K562 (cell line): ENCODE results near the gene HPCA. TPM values are rescaled to one million over a fixed set of nuclear protein-coding genes. Genes with fewer than 3 reads are reported as not detected.

Experiments used
- ATAC-seq: fragments of 200-7000 bp; cut with Tn5 transposase; 3 replicates; pipeline ENCODE4 v1.9.1; 2020; ENCODE audit warnings: moderate library complexity
- BruUV-seq: library from RNA; stranded (reverse); fragments of 400-500 nt; replicated peaks from 2 replicates; lab custom pipeline; 2021; lab: Mats Ljungman, UMichigan
- CTCF ChIA-PET: fragments of 300-600 bp; formaldehyde crosslinking; extraction: SDS; loops from one replicate; lab custom pipeline; 2021; ENCODE audit warnings: low intra/inter-chr PET ratio; lab: Yijun Ruan, JAX
- POLR2A ChIA-PET: fragments of 300-600, 350-650 bp; sonication (Branson Sonifier 250); formaldehyde crosslinking; extraction: SDS; loops from one replicate; lab custom pipeline; 2021; ENCODE audit warnings: antibody characterized with exemption, inconsistent platforms; lab: Yijun Ruan, JAX
- DNase-seq, 4 experiments: peaks; one replicate each; pipeline versions ENCODE4 v3.0.0 to v3.0.0-alpha.2; 2011 to 2018; ENCODE audit warnings: low spot score in 3 of 4, mixed read lengths in 3 of 4; ENCODE audit errors: extremely low read depth in 1 of 4
- FAIRE-seq: peaks from 2 replicates; lab custom pipeline; 2011; peaks lifted over from hg19 to GRCh38; lab: Jason Lieb, UNC
- H2AFZ ChIP-seq: 2 replicates; pipeline ENCODE4 v1.6.0; 2011; ENCODE audit warnings: low read depth, low read length, control low read depth, inconsistent platforms
- H3K27ac ChIP-seq: fragments of 200-600 bp; 3 replicates; pipeline ENCODE4 v1.8.0; 2011; ENCODE audit warnings: low read depth, mild to moderate bottlenecking, control low read depth, inconsistent platforms, low read length, moderate library complexity, mixed read lengths; ENCODE audit errors: extremely low read depth
- H3K27me3 ChIP-seq, 2 experiments: fragments of 300-600 bp in 1 of 2; 2 replicates in 1 of 2; 3 replicates in 1 of 2; pipeline versions ENCODE4 v1.6.0 to v1.8.0; 2011; ENCODE audit warnings: inconsistent platforms in 2 of 2, low read length in 2 of 2, mild to moderate bottlenecking in 1 of 2, mixed read lengths in 1 of 2, moderate library complexity in 1 of 2; ENCODE audit not compliant: control insufficient read depth in 2 of 2, insufficient read depth in 2 of 2
- H3K36me3 ChIP-seq: fragments of 300-600 bp; 3 replicates; pipeline ENCODE4 v1.8.0; 2011; ENCODE audit warnings: mild to moderate bottlenecking, low read length, inconsistent platforms; ENCODE audit not compliant: control insufficient read depth, insufficient read depth
- H3K4me1 ChIP-seq, 2 experiments: fragments of 200-600 bp in 1 of 2; replicated peaks in 1 of 2; 2 replicates in 1 of 2; 3 replicates in 1 of 2; pipeline versions ENCODE4 v1.5.1 to v1.8.0; 2011; ENCODE audit warnings: inconsistent platforms in 2 of 2, low read length in 2 of 2, mild to moderate bottlenecking in 1 of 2, mixed read lengths in 1 of 2, moderate library complexity in 1 of 2; ENCODE audit not compliant: control insufficient read depth in 2 of 2, insufficient read depth in 2 of 2
- H3K4me2 ChIP-seq: 2 replicates; pipeline ENCODE4 v1.6.1; 2011; ENCODE audit warnings: low read length, control low read depth, inconsistent platforms, mixed read lengths; ENCODE audit not compliant: insufficient read depth
- H3K4me3 ChIP-seq: fragments of 200-600 bp; sonication (generic), shearing (Covaris generic); 2 replicates; pipeline ENCODE4 v1.5.1; 2016; ENCODE audit warnings: control low read depth, inconsistent platforms
- H3K79me2 ChIP-seq: fragments of 200-600 bp; 3 replicates; pipeline ENCODE4 v1.8.0; 2011; ENCODE audit warnings: low read length, inconsistent platforms; ENCODE audit not compliant: control insufficient read depth, insufficient read depth
- H3K9ac ChIP-seq, 2 experiments: 2 replicates each; pipeline versions ENCODE4 v1.6.0 to v1.6.1; 2011; ENCODE audit warnings: low read depth in 2 of 2, low read length in 2 of 2, control low read depth in 1 of 2, inconsistent platforms in 1 of 2, mild to moderate bottlenecking in 1 of 2, mixed read lengths in 1 of 2; ENCODE audit not compliant: insufficient read depth in 1 of 2
- H3K9me1 ChIP-seq: one replicate; pipeline ENCODE4 v1.6.0; 2011; ENCODE audit warnings: inconsistent platforms, mild to moderate bottlenecking, low read length, moderate library complexity; ENCODE audit not compliant: control insufficient read depth, insufficient read depth
- H3K9me3 ChIP-seq: replicated peaks from 2 replicates; pipeline ENCODE4 v1.5.1; 2011; ENCODE audit warnings: low read depth, low read length, inconsistent platforms; ENCODE audit not compliant: control insufficient read depth, insufficient read depth
- H4K20me1 ChIP-seq: replicated peaks from 2 replicates; pipeline ENCODE4 v1.6.1; 2011; ENCODE audit warnings: low read length, inconsistent platforms, mixed read lengths; ENCODE audit not compliant: control insufficient read depth, insufficient read depth
- E2F6 ChIP-seq, 2 experiments: IDR thresholded peaks; 2 replicates each; pipeline ENCODE4 v1.6.1; 2011; ENCODE audit warnings: borderline replicate concordance in 1 of 2, control low read depth in 1 of 2, low read depth in 1 of 2, low read length in 1 of 2, mild to moderate bottlenecking in 1 of 2, mixed read lengths in 1 of 2, moderate library complexity in 1 of 2; ENCODE audit not compliant: insufficient read depth in 1 of 2, insufficient read length in 1 of 2, poor library complexity in 1 of 2, severe bottlenecking in 1 of 2; ENCODE audit errors: extremely low read depth in 1 of 2
- NELFE ChIP-seq: IDR thresholded peaks from 2 replicates; pipeline ENCODE4 v1.6.1; 2011; ENCODE audit warnings: mild to moderate bottlenecking; ENCODE audit not compliant: insufficient read depth, insufficient read length
- NEUROD1 ChIP-seq: fragments of 150-350 bp; IDR thresholded peaks from 2 replicates; pipeline ENCODE4 v1.6.1; 2014; ENCODE audit warnings: borderline replicate concordance, low read length, low read depth; ENCODE audit not compliant: partially characterized antibody
- TCF7 ChIP-seq: sonication (generic); IDR thresholded peaks from 2 replicates; pipeline ENCODE4 v1.6.1; 2016; ENCODE audit warnings: antibody characterized with exemption, borderline replicate concordance
- ZBTB49 ChIP-seq: sonication (generic); formaldehyde crosslinking; IDR thresholded peaks from 2 replicates; pipeline ENCODE4 v1.8.0; 2022; ENCODE audit warnings: missing genetic modification reagents, mild to moderate bottlenecking, borderline replicate concordance
- WGBS: fragments of 100-300 bp; shearing (Covaris generic); methylation state at CpG from one replicate; pipeline ENCODE4 v1.1.6; 2016; ENCODE audit warnings: low coverage, mixed read lengths; ENCODE audit not compliant: insufficient coverage; ENCODE audit errors: missing lambda C conversion rate; 5-methylcytosine and 5-hydroxymethylcytosine counted together
- in situ Hi-C: fragments of 300-500 bp; cut with MboI; formaldehyde crosslinking; loops from 4 replicates; pipeline ENCODE4 v1.15.0; 2018; ENCODE audit warnings: inconsistent platforms, mixed read lengths
- intact Hi-C: fragments of 100-400 bp; cut with micrococcal nuclease; formaldehyde crosslinking; loops from 2 replicates; pipeline ENCODE4 v1.14.2; 2022
- polyA plus RNA-seq, 8 experiments: library from polyadenylated mRNA; depleted of rRNA in 4 of 8; stranded (reverse) in 5 of 8; unstranded in 3 of 8; fragments of >200 nt; fragmentation: Nextera tagmentation in 2 of 8; fragmentation: Illumina TruSeq in 1 of 8; extraction: Ambion mirVana in 2 of 8; extraction: Trizol in 1 of 8; gene quantifications; 2 replicates each; pipeline versions ENCODE4 v1.2.1 to v1.2.3, GENCODE V29; 2011 to 2014; ENCODE audit warnings: inconsistent platforms in 1 of 8, missing spikeins in 1 of 8
- total RNA-seq, 7 experiments: library from RNA; depleted of rRNA in 6 of 7; stranded (reverse); fragments of >200 nt in 6 of 7; fragmentation: Illumina TruSeq in 2 of 7; extraction: Trizol in 2 of 7; gene quantifications; 2 replicates each; pipeline versions ENCODE4 v1.2.1 to v1.2.3, GENCODE V29; 2011 to 2021; ENCODE audit warnings: low replicate concordance in 1 of 7

HPCA gene
- total and polyA plus RNA-seq, 9 of the 15 experiments (the other 6 are each of a cell fraction or from before 2014, with no cell fraction given): not detected

- TF ChIP-seq TCF7 (no peak), ZBTB49 (0 out of 2 replicates have a peak, but pooled peaks have one; percentile 19), NEUROD1 (no peak), NELFE (no peak), E2F6 (IDR thresholded peaks at IDR 0.05; ENCODE audit: borderline replicate concordance in 1 of 2, extremely low read depth in 1 of 2, insufficient read depth in 1 of 2, insufficient read length in 1 of 2, low read depth in 1 of 2, low read length in 1 of 2, poor library complexity in 1 of 2, severe bottlenecking in 1 of 2) (no peak)
- in situ Hi-C loops: loop anchor here (25.0 kb wide), 1 partner anchor 713 kb away; no protein-coding TSS in a partner anchor
- Histone ChIP-seq H3K36me3 (no peaks in the 10 kb centered on the region), H2AFZ (no peak overlapping the region), H3K4me3 (no peak overlapping the region), H3K9me1 (no peaks in the 10 kb centered on the region), H3K27me3 (peaks cover 9 to 74% of the 10 kb centered on the region in 2 experiments), H3K9me3 (no peaks in the 10 kb centered on the region), H3K27ac (no peak overlapping the region), H4K20me1 (peaks cover 23% of the 10 kb centered on the region), H3K4me2 (no peak overlapping the region), H3K9ac (no peak overlapping the region), H3K79me2 (no peaks in the 10 kb centered on the region), H3K4me1 (peaks cover 6 to 15% of the 10 kb centered on the region in 2 experiments; a peak in 4 of 5 replicates)
- DNase-seq (no peak), ATAC-seq (no peak), FAIRE-seq (no peak)
- WGBS: 8% methylated on average over 7 of the region's 7 CpGs
- BruUV-seq: no TSS peak
- intact Hi-C loops: no loop called here
- ChIA-PET CTCF (no interaction called here), POLR2A (interaction anchor here (0.5 to 1.1 kb wide), 3 partner anchors 24 to 147 kb away, joined by 3 to 4 read pairs (median 4); no protein-coding TSS in a partner anchor)
These were observed 13.4 kb downstream of the HPCA start for GRCh38 chr1:32899586-32900296.
